OCI-LY7 (cell line): ENCODE measurements around the gene RTCA. TPM values are rescaled to one million over a fixed set of nuclear protein-coding genes. Genes with fewer than 3 reads are reported as not detected.

Experiments used
- BruUV-seq: library from RNA; stranded (reverse); fragments of 400-500 nt; replicated peaks from 2 replicates; lab custom pipeline; 2021; lab: Mats Ljungman, UMichigan
- CTCF ChIA-PET: fragments of 300-600 bp; sonication (Branson Sonifier 250); formaldehyde crosslinking; loops from one replicate; lab custom pipeline; 2022; ENCODE audit warnings: antibody characterized with exemption; ENCODE audit not compliant: unreplicated experiment; lab: Charles Lee
- POLR2A ChIA-PET: fragments of 300-600 bp; sonication (Branson Sonifier 250); formaldehyde crosslinking; loops from one replicate; lab custom pipeline; 2022; ENCODE audit warnings: antibody characterized with exemption; lab: Charles Lee
- DNase-seq: peaks from one replicate; pipeline ENCODE4 v3.0.0-alpha.2; 2015; ENCODE audit warnings: low spot score
- H2AFZ ChIP-seq: fragments of 200-600 bp; sonication (generic), shearing (Covaris generic); 2 replicates; pipeline ENCODE4 v1.6.1; 2014; ENCODE audit warnings: mild to moderate bottlenecking, antibody characterized with exemption, low read length, moderate library complexity
- H3K27ac ChIP-seq: fragments of 200-600 bp; sonication (generic); 2 replicates; pipeline ENCODE4 v1.5.1; 2014; ENCODE audit warnings: mixed run types, low read depth, mild to moderate bottlenecking, moderate library complexity, low read length, inconsistent platforms; ENCODE audit not compliant: poor library complexity, severe bottlenecking
- H3K36me3 ChIP-seq: fragments of 200-600 bp; sonication (generic); 2 replicates; pipeline ENCODE4 v1.6.1; 2014; ENCODE audit warnings: mild to moderate bottlenecking, antibody characterized with exemption, low read length, moderate library complexity, mixed read lengths; ENCODE audit not compliant: insufficient read depth
- H3K4me1 ChIP-seq: fragments of 200-600 bp; sonication (generic); 2 replicates; pipeline ENCODE4 v1.5.1; 2014; ENCODE audit warnings: mild to moderate bottlenecking, low read length; ENCODE audit not compliant: insufficient read depth, poor library complexity, severe bottlenecking
- H3K4me2 ChIP-seq: fragments of 200-600 bp; sonication (generic); 2 replicates; pipeline ENCODE4 v1.6.1; 2014; ENCODE audit warnings: mild to moderate bottlenecking, low read length
- H3K4me3 ChIP-seq: fragments of 200-600 bp; sonication (generic); 2 replicates; pipeline ENCODE4 v1.5.1; 2014; ENCODE audit warnings: mild to moderate bottlenecking, low read depth, low read length; ENCODE audit not compliant: poor library complexity, severe bottlenecking
- H3K79me2 ChIP-seq: fragments of 200-600 bp; sonication (generic); 2 replicates; pipeline ENCODE4 v1.6.1; 2016; ENCODE audit warnings: low read depth, mild to moderate bottlenecking, low read length, moderate library complexity, mixed read lengths; ENCODE audit not compliant: insufficient read depth
- H3K9me2 ChIP-seq: fragments of 200-600 bp; sonication (generic); 2 replicates; pipeline ENCODE4 v1.6.1; 2016; ENCODE audit warnings: mild to moderate bottlenecking, low read length, mixed read lengths; ENCODE audit not compliant: insufficient read depth
- H3K9me3 ChIP-seq: fragments of 200-600 bp; sonication (generic); 2 replicates; pipeline ENCODE4 v1.6.1; 2014; ENCODE audit warnings: mild to moderate bottlenecking, mixed run types, low read length, mixed read lengths
- H4K20me1 ChIP-seq: fragments of 200-600 bp; sonication (generic); 2 replicates; pipeline ENCODE4 v1.6.1; 2014; ENCODE audit warnings: mild to moderate bottlenecking, antibody characterized with exemption, low read length, moderate library complexity, mixed read lengths; ENCODE audit not compliant: insufficient read depth
- CTCF ChIP-seq: fragments of 200-600 bp; sonication (generic); conservative IDR thresholded peaks from 2 replicates; pipeline ENCODE4 v1.5.1; 2014; ENCODE audit warnings: mild to moderate bottlenecking, antibody characterized with exemption, low read length, moderate library complexity, mixed read lengths
- EZH2phosphoT487 ChIP-seq: fragments of 200-600 bp; sonication (generic); IDR thresholded peaks from 2 replicates; pipeline ENCODE4 v1.6.1; 2018; ENCODE audit warnings: low read depth, borderline replicate concordance, mild to moderate bottlenecking, mixed run types, antibody characterized with exemption, low read length, moderate library complexity, mixed read lengths
- intact Hi-C: fragments of 100-400 bp; cut with micrococcal nuclease; formaldehyde crosslinking; loops from one replicate; pipeline ENCODE4 v1.10.0; 2022; ENCODE audit not compliant: unreplicated experiment
- total RNA-seq, 2 experiments: library from RNA; depleted of rRNA in 1 of 2; stranded (reverse); fragments of >200 nt in 1 of 2; shearing (Covaris generic) in 1 of 2; gene quantifications; 2 replicates each; pipeline ENCODE4 v1.2.3, GENCODE V29; 2014 to 2022

RTCA gene
- total RNA-seq, 2 experiments from 2014 or later, result 25.9 to 42.7 TPM

- H3K36me3 ChIP-seq, result no peaks in the 10 kb centered on the region
- H3K9me2 ChIP-seq, result no peaks in the 10 kb centered on the region
- intact Hi-C loops, result no loop called here
- no peak for DNase-seq
- H3K4me1 ChIP-seq, result no peaks in the 10 kb centered on the region
- H3K4me3 ChIP-seq, result no peak overlapping the region
- TF ChIP-seq CTCF (no peak), EZH2phosphoT487 (no peak)
- ChIA-PET CTCF (no interaction called here), POLR2A (interaction anchor here (0.6 to 2.5 kb wide), 7 partner anchors 11 to 242 kb away, joined by 3 to 7 read pairs (median 4); partner anchors contain the start of gene RTCA)
- H3K79me2 ChIP-seq, result no peaks in the 10 kb centered on the region
- H2AFZ ChIP-seq, result no peak overlapping the region
- BruUV-seq, result no TSS peak
- H3K9me3 ChIP-seq, result no peaks in the 10 kb centered on the region
- H3K27ac ChIP-seq, result no peak overlapping the region
- no peaks in the 10 kb centered on the region for H4K20me1 ChIP-seq
- H3K4me2 ChIP-seq, result no peak overlapping the region
Measured at GRCh38 chr1:100322436-100323211, 56.6 kb downstream of the RTCA start.

DNA sequence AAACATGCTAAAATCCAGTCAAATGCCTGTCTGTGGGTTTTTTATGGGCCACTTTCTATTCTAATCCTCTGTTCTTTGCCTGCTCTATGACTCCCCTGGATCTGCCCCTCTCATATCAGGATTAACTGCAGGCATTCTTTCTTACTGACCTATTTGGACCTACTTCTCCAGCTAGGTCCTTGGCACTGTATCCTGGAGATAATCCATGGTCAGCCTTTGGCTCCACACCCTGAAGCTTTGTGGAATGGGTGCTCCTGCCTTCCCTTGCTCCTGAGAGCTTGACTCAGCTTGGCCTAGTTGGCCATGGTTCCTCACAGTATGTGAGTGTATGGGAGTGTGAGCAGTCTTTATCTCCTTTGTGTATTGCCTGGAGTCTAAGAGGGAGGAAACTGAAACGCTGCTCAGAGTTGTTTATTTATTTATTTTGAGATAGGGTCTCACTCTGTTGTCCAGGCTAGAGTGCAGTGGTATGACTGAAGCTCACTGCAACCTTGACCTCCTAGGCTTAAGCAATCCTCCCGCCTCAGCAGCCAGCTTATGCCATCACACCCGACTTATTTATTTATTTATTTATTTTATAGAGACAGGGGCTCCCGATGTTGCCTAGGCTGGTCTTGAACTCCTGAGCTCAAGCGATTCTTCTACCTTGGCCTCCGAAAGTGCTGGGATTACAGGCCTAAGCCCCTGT lies 57.5 kb downstream of the RTCA start:
- Histone ChIP-seq H3K9me2 (no peaks in the 10 kb centered on the region), H3K79me2 (no peaks in the 10 kb centered on the region), H3K4me3 (no peak overlapping the region), H3K27ac (no peak overlapping the region), H3K4me1 (no peaks in the 10 kb centered on the region), H3K36me3 (no peaks in the 10 kb centered on the region), H2AFZ (no peak overlapping the region), H3K4me2 (no peak overlapping the region), H4K20me1 (no peaks in the 10 kb centered on the region), H3K9me3 (no peaks in the 10 kb centered on the region)
- BruUV-seq, result no TSS peak
- no peak for TF ChIP-seq CTCF
- TF ChIP-seq EZH2phosphoT487, result no peak
- ChIA-PET CTCF (no interaction called here), POLR2A (interaction anchor here (0.6 to 2.5 kb wide), 4 partner anchors 8 to 58 kb away, joined by 3 to 7 read pairs (median 4); partner anchors contain the start of gene RTCA)
- DNase-seq, result no peak
- intact Hi-C loops, result no loop called here
